K562 (cell line): ENCODE measurements around the gene IL4I1. TPM values are rescaled to one million over a fixed set of nuclear protein-coding genes. Genes with fewer than 3 reads are reported as not detected.

Source experiments
- ARID1B ChIP-seq: fragments of 450-650 bp; IDR thresholded peaks from 2 replicates; pipeline ENCODE4 v1.6.1; 2016; ENCODE audit warnings: antibody characterized with exemption, mild to moderate bottlenecking, inconsistent platforms
- CAMTA2 ChIP-seq: fragments of 250-450 bp; sonication (Bioruptor Pico); conservative IDR thresholded peaks from 2 replicates; pipeline ENCODE4 v1.5.1; 2022
- FIP1L1 ChIP-seq: fragments of 200-400 bp; formaldehyde crosslinking; IDR thresholded peaks from 2 replicates; pipeline ENCODE4 v1.6.1; 2018; ENCODE audit warnings: mild to moderate bottlenecking, low read depth, low read length; ENCODE audit not compliant: poor library complexity, severe bottlenecking
- FOXJ2 ChIP-seq: fragments of 200-800 bp; sonication (Bioruptor generic); IDR thresholded peaks from 2 replicates; pipeline ENCODE4 v1.6.1; 2016; ENCODE audit warnings: missing genetic modification characterization, missing compliant biosample characterization
- HDAC2 ChIP-seq: fragments of 450-650 bp; IDR thresholded peaks from 2 replicates; pipeline ENCODE4 v1.6.1; 2016; ENCODE audit warnings: mild to moderate bottlenecking
- JUND ChIP-seq, 2 experiments: IDR thresholded peaks; 2 replicates in 1 of 2; 3 replicates in 1 of 2; pipeline ENCODE4 v1.6.1; 2011; ENCODE audit warnings: borderline replicate concordance in 2 of 2, low read depth in 2 of 2, low read length in 2 of 2, improper control_type of control experiment in 1 of 2, missing biosample characterization in 1 of 2, missing genetic modification characterization in 1 of 2, missing genetic modification reagents in 1 of 2
- MTF1 ChIP-seq: fragments of 250-450 bp; sonication (Bioruptor Pico); IDR thresholded peaks from 2 replicates; pipeline ENCODE4 v1.9.0; 2021; ENCODE audit warnings: moderate library complexity, mild to moderate bottlenecking, inconsistent platforms, borderline replicate concordance
- MYBL2 ChIP-seq, 2 experiments: fragments of 450-650 bp in 1 of 2; sonication (generic) in 1 of 2; formaldehyde crosslinking in 1 of 2; IDR thresholded peaks; 2 replicates each; pipeline versions ENCODE4 v1.6.1 to v1.8.1; 2017 to 2022; ENCODE audit warnings: borderline replicate concordance in 1 of 2, inconsistent platforms in 1 of 2, low read depth in 1 of 2, mild to moderate bottlenecking in 1 of 2, missing genetic modification reagents in 1 of 2, moderate library complexity in 1 of 2
- RBBP5 ChIP-seq: fragments of 200-600 bp; sonication (generic); IDR thresholded peaks from 2 replicates; pipeline ENCODE4 v1.6.1; 2012; ENCODE audit warnings: borderline replicate concordance, mild to moderate bottlenecking, low read length, control low read depth, inconsistent platforms; ENCODE audit not compliant: insufficient read depth, poor library complexity, severe bottlenecking
- TEAD2 ChIP-seq: fragments of 450-650 bp; IDR thresholded peaks from 2 replicates; pipeline ENCODE4 v1.6.1; 2016; ENCODE audit warnings: missing genetic modification characterization, control low read depth, missing compliant biosample characterization
- TGIF2 ChIP-seq: sonication (generic); formaldehyde crosslinking; IDR thresholded peaks from 2 replicates; pipeline ENCODE4 v1.8.1; 2022; ENCODE audit warnings: mild to moderate bottlenecking, missing genetic modification reagents, moderate library complexity
- ZFP1 ChIP-seq: fragments of 450-650 bp; formaldehyde crosslinking; IDR thresholded peaks from 2 replicates; pipeline ENCODE4 v1.4.0; 2020; ENCODE audit warnings: mild to moderate bottlenecking, mixed read lengths
- ZKSCAN8 ChIP-seq: fragments of 200-800 bp; sonication (Bioruptor generic); IDR thresholded peaks from 2 replicates; pipeline ENCODE4 v1.6.1; 2016; ENCODE audit warnings: missing genetic modification characterization, missing compliant biosample characterization
- ZNF282 ChIP-seq: sonication (generic); formaldehyde crosslinking; IDR thresholded peaks from 2 replicates; pipeline ENCODE4 v1.8.1; 2023; ENCODE audit warnings: missing genetic modification reagents
- polyA plus RNA-seq, 8 experiments: library from polyadenylated mRNA; depleted of rRNA in 4 of 8; stranded (reverse) in 5 of 8; unstranded in 3 of 8; fragments of >200 nt; fragmentation: Nextera tagmentation in 2 of 8; fragmentation: Illumina TruSeq in 1 of 8; extraction: Ambion mirVana in 2 of 8; extraction: Trizol in 1 of 8; gene quantifications; 2 replicates each; pipeline versions ENCODE4 v1.2.1 to v1.2.3, GENCODE V29; 2011 to 2014; ENCODE audit warnings: inconsistent platforms in 1 of 8, missing spikeins in 1 of 8
- total RNA-seq, 7 experiments: library from RNA; depleted of rRNA in 6 of 7; stranded (reverse); fragments of >200 nt in 6 of 7; fragmentation: Illumina TruSeq in 2 of 7; extraction: Trizol in 2 of 7; gene quantifications; 2 replicates each; pipeline versions ENCODE4 v1.2.1 to v1.2.3, GENCODE V29; 2011 to 2021; ENCODE audit warnings: low replicate concordance in 1 of 7
- TF ChIP-seq, protein P1 (sequence below): fragments of 450-650 bp; IDR thresholded peaks from 2 replicates; pipeline ENCODE4 v1.6.1; 2018; ENCODE audit warnings: mild to moderate bottlenecking, low read depth; ENCODE audit not compliant: partially characterized antibody
- TF ChIP-seq, protein P2 (sequence below): fragments of 250-450 bp; sonication (Bioruptor Pico); IDR thresholded peaks from 2 replicates; pipeline ENCODE4 v1.8.0; 2022; ENCODE audit warnings: inconsistent platforms
- TF ChIP-seq, protein P3 (sequence below): sonication (generic); formaldehyde crosslinking; IDR thresholded peaks from 2 replicates; pipeline ENCODE4 v1.9.0; 2022; ENCODE audit warnings: mild to moderate bottlenecking, missing genetic modification reagents
- TF ChIP-seq, protein P4 (sequence below): fragments of 450-650 bp; formaldehyde crosslinking; IDR thresholded peaks from 2 replicates; pipeline ENCODE4 v1.4.0; 2020; ENCODE audit warnings: mild to moderate bottlenecking, mixed read lengths
- TF ChIP-seq, protein P5 (sequence below): fragments of 450-650 bp; IDR thresholded peaks from one replicate; pipeline ENCODE4 v1.6.1; 2018; ENCODE audit warnings: mild to moderate bottlenecking, moderate library complexity; ENCODE audit not compliant: partially characterized antibody

The IL4I1 gene
- total and polyA plus RNA-seq, 9 of the 15 experiments (the other 6 are each of a cell fraction or from before 2014, with no cell fraction given) = 0.06 to 0.95 (median 0.43) TPM; not detected in 2

DNA sequence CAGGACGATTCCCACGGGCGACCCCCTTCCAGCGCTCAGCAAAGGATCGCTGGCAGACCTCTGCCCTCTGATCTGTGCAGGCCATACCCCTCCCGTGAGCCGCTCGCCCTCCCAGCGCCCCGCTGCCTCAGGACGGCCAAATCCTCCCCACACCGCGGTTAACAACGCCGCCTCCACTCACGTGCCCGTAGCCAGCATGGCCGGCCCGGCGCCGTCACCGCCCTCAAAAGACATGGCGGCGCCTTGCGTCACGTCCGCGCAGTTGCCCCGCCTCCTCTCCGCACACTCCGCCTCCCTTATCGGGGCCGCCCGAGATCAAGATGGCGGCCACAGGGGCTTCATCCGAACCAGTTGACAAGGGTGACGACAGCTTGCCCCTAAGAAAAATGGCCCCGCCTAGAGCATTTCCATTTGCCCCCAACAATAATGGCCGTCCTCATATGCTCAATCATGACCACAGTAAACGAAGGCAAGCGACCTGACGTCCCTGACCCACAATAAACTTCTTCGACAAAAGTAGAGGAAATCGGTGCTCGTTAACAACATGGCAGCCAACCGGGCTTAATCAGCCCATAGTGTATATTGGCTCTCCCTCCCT is 20.2 kb downstream of the IL4I1 start (continued):
- TF ChIP-seq ZFP1 (no peak), CAMTA2 (CRISPR knock-in tag) (no peak; the same call in 1 of the 2 replicates), JUND (IDR thresholded peaks at IDR 0.05; ENCODE audit: borderline replicate concordance, low read depth, low read length) (peak; percentile 85), JUND (tag; IDR thresholded peaks at IDR 0.05; ENCODE audit: borderline replicate concordance, low read depth, low read length) (peak; percentile 49; the same call in 1 of the 3 replicates), MTF1 (CRISPR knock-in tag) (0 out of 2 replicates have a peak, but pooled peaks have one; percentile 33), TGIF2 (no peak), MYBL2 (IDR thresholded peaks at IDR 0.05; ENCODE audit: low read depth) (no peak; the same call in 1 of the 2 replicates), MYBL2 (CRISPR knock-in tag; IDR thresholded peaks at IDR 0.05; ENCODE audit: borderline replicate concordance) (no peak), RBBP5 (peak; percentile 58), ZKSCAN8 (CRISPR knock-in tag) (no peak), TEAD2 (no peak), FIP1L1 (peak; percentile 13), ZNF282 (CRISPR knock-in tag) (no peak), HDAC2 (0 out of 2 replicates have a peak, but pooled peaks have one; percentile 17), FOXJ2 (no peak), ARID1B (no peak; the same call in 1 of the 2 replicates)
- TF ChIP-seq, protein P1, sequence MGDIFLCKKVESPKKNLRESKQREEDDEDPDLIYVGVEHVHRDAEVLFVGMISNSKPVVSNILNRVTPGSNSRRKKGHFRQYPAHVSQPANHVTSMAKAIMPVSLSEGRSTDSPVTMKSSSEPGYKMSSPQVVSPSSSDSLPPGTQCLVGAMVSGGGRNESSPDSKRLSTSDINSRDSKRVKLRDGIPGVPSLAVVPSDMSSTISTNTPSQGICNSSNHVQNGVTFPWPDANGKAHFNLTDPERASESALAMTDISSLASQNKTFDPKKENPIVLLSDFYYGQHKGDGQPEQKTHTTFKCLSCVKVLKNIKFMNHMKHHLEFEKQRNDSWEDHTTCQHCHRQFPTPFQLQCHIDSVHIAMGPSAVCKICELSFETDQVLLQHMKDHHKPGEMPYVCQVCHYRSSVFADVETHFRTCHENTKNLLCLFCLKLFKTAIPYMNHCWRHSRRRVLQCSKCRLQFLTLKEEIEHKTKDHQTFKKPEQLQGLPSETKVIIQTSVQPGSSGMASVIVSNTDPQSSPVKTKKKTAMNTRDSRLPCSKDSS = no peak
- TF ChIP-seq, protein P2, sequence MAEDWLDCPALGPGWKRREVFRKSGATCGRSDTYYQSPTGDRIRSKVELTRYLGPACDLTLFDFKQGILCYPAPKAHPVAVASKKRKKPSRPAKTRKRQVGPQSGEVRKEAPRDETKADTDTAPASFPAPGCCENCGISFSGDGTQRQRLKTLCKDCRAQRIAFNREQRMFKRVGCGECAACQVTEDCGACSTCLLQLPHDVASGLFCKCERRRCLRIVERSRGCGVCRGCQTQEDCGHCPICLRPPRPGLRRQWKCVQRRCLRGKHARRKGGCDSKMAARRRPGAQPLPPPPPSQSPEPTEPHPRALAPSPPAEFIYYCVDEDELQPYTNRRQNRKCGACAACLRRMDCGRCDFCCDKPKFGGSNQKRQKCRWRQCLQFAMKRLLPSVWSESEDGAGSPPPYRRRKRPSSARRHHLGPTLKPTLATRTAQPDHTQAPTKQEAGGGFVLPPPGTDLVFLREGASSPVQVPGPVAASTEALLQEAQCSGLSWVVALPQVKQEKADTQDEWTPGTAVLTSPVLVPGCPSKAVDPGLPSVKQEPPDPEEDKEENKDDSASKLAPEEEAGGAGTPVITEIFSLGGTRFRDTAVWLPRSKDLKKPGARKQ = no peak
- TF ChIP-seq, protein P3, sequence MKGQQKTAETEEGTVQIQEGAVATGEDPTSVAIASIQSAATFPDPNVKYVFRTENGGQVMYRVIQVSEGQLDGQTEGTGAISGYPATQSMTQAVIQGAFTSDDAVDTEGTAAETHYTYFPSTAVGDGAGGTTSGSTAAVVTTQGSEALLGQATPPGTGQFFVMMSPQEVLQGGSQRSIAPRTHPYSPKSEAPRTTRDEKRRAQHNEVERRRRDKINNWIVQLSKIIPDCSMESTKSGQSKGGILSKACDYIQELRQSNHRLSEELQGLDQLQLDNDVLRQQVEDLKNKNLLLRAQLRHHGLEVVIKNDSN = peak; percentile 88
- TF ChIP-seq, protein P4, sequence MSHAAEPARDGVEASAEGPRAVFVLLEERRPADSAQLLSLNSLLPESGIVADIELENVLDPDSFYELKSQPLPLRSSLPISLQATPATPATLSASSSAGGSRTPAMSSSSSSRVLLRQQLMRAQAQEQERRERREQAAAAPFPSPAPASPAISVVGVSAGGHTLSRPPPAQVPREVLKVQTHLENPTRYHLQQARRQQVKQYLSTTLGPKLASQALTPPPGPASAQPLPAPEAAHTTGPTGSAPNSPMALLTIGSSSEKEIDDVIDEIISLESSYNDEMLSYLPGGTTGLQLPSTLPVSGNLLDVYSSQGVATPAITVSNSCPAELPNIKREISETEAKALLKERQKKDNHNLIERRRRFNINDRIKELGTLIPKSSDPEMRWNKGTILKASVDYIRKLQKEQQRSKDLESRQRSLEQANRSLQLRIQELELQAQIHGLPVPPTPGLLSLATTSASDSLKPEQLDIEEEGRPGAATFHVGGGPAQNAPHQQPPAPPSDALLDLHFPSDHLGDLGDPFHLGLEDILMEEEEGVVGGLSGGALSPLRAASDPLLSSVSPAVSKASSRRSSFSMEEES = peak; percentile 2; the same call in 1 of the 2 replicates
- TF ChIP-seq, protein P5, sequence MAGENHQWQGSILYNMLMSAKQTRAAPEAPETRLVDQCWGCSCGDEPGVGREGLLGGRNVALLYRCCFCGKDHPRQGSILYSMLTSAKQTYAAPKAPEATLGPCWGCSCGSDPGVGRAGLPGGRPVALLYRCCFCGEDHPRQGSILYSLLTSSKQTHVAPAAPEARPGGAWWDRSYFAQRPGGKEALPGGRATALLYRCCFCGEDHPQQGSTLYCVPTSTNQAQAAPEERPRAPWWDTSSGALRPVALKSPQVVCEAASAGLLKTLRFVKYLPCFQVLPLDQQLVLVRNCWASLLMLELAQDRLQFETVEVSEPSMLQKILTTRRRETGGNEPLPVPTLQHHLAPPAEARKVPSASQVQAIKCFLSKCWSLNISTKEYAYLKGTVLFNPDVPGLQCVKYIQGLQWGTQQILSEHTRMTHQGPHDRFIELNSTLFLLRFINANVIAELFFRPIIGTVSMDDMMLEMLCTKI = no peak
